NCI-H774 (cell line): ENCODE results near the gene ACVR1.
"Not testable (repeated sequence)": the region's sequence is repeated elsewhere in the genome, so short reads cannot be mapped to it uniquely, and the experiment has no call there.

ENCODE experiments used
- DNase-seq: peaks from one replicate; lab custom pipeline; 2025; lab: John Stamatoyannopoulos, UW

Gene ACVR1

GRCh38 chr2:157827377-157827776 lies 48.8 kb downstream of the ACVR1 start:
- no peak for DNase-seq

GRCh38 chr2:157826644-157827043 lies 49.5 kb downstream of the ACVR1 start:
- not testable (repeated sequence) for DNase-seq

GRCh38 chr2:157825885-157826284 lies 50.2 kb downstream of the ACVR1 start:
- DNase-seq = no peak

GRCh38 chr2:157822993-157823392 lies 53.1 kb downstream of the ACVR1 start:
- DNase-seq = no peak

GRCh38 chr2:157822533-157822932 lies 53.6 kb downstream of the ACVR1 start:
- no peak for DNase-seq

GRCh38 chr2:157821519-157822131 lies 54.5 kb downstream of the ACVR1 start:
- DNase-seq = no peak

GRCh38 chr2:157820193-157820592 lies 55.9 kb downstream of the ACVR1 start:
- DNase-seq = no peak

- no peak for DNase-seq
Observed at GRCh38 chr2:157819761-157820160, 56.4 kb downstream of the ACVR1 start.

GRCh38 chr2:157818227-157818626 lies 57.9 kb downstream of the ACVR1 start:
- DNase-seq = no peak

GRCh38 chr2:157815421-157815820 lies 60.7 kb downstream of the ACVR1 start:
- no peak for DNase-seq

- DNase-seq = no peak
Observed at GRCh38 chr2:157813467-157813866, 62.7 kb downstream of the ACVR1 start.

- DNase-seq = no peak
Observed at GRCh38 chr2:157810037-157810436, 66.1 kb downstream of the ACVR1 start.

GRCh38 chr2:157809212-157809611 lies 66.9 kb downstream of the ACVR1 start:
- no peak for DNase-seq

GRCh38 chr2:157808421-157808820 lies 67.7 kb downstream of the ACVR1 start:
- DNase-seq = no peak

GRCh38 chr2:157806426-157807077 lies 69.6 kb downstream of the ACVR1 start:
- no peak for DNase-seq

GRCh38 chr2:157805519-157805918 lies 70.6 kb downstream of the ACVR1 start:
- no peak for DNase-seq

- no peak for DNase-seq
Observed at GRCh38 chr2:157804355-157804754, 71.8 kb downstream of the ACVR1 start.

- DNase-seq = no peak
Observed at GRCh38 chr2:157803952-157804351, 72.2 kb downstream of the ACVR1 start.

GRCh38 chr2:157803476-157803875 lies 72.7 kb downstream of the ACVR1 start:
- no peak for DNase-seq

GRCh38 chr2:157800838-157801495 lies 75.2 kb downstream of the ACVR1 start:
- DNase-seq = no peak

- DNase-seq = no peak
Observed at GRCh38 chr2:157793053-157793612, 83.0 kb downstream of the ACVR1 start.

GRCh38 chr2:157792335-157793052 lies 83.6 kb downstream of the ACVR1 start:
- no peak for DNase-seq
